TTC549 (cell line): ENCODE measurements around the gene NCS1.

ENCODE experiments used
- FAIRE-seq: peaks from 2 replicates; lab custom pipeline; 2012; peaks lifted over from hg19 to GRCh38; lab: Jason Lieb, UNC

NCS1 gene

DNA sequence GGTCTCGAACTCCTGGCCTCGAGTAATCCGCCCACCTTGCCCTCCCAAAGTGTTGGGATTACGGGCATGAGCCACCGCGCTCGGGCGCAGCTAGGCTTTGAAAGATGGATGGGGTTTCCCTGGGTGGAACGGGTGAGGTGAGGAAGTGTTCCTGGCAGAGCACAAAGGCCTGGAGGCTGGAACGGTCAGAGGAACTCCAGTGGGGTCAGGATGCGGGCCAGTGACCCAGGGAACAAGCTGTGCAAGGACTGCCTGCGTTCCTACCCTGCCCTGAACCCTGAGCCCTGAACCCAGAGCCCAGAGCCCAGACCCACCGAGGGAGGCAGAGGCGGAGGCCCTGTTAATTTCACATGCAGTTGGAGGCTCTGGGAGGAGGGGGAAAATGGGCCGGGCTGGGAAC lies 23.4 kb downstream of the NCS1 start:
- no peak for FAIRE-seq

- FAIRE-seq: no peak
Measured at GRCh38 chr9:130196643-130197042, 24.4 kb downstream of the NCS1 start.

DNA sequence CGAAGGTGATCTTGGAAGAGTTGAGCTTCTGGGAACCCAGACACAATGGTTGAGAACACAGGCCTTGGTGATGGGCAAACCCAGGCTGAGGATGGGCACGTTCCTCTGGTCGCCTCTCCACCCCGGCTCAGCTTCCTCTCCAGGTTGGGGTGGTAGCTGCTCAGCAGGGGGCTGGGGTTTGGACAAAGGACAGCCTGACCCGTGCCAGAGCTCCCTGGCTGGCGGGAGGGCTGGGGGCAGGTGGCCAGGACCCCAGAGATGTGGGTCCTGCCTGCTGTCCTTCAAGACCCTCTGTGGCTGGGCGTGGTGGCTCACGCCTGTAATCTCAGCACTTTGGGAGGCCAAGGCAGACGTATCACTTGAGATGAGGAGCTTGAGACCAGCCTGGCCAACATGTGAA lies 25.2 kb downstream of the NCS1 start:
- no peak for FAIRE-seq

DNA sequence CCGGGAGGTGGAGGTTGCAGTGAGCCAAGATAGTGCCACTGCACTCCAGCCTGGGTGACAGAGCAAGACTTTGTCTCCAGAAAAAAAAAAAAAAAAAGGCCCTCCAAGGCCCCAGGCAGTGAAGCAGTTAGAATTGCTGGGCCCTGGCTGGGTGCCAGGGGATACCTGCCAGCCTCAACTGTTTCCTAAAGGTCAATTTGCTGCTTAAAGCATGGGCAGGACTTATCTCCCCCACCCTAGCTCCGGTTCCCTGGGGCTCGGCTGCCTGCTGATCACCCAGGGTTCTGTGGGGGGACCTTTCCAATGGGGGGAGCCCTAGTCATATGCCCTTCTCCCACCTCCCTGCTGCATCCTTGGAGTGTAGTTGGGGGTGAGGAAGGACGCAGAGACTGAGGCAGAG lies 25.7 kb downstream of the NCS1 start:
- FAIRE-seq: no peak

DNA sequence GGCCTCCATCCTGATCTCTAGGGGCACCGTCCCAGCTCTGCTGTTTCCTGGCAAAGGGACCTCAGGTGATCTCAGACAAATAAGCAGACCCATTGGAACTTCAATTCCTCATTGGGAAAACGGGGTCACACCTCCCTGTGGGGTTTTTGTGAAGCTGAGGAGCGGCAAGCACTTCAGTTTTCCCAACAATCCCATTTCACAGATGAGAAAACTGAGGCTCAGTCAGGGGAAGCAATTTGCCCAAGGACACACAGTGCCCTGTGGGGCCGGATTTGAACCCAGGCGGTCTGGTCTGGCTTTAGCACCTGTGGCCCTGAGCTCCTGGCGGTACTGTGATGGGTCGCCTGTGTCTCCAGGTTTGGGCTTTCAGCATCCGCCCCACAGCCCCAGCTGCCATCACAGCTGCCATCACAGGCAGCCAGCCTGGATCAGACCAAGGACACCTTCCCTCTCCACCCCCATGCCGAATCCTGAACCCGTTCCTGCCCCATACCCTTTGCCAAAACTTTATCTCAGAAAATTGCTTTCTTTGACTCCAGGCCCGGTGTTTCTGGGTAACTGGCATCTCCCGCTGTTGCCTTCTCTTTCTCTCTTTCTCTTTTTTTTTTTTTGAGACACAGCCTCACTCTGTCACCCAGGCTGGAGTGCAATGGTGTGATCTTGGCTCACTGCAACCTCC lies 26.4 kb downstream of the NCS1 start:
- FAIRE-seq: no peak

DNA sequence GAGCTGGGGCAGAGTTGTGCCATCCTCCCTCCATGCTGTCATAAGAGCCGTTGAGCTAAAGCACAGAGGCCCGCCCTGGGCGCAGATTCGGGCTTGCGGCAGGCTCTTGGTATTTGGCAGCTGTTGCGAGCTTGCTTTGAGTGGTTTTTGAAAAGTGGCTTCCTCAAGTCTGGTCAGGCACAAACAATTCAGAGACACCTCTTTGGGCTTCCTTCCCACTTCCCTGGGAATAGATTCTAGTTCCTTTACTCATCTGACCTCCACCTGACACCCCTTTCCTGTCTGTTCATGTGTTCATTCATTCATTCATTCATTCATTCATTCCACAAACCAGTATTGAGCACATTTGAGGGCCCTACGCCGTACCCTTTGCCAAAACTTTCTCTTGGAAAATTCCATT lies 27.4 kb downstream of the NCS1 start:
- FAIRE-seq: no peak

- FAIRE-seq: no peak
Measured at GRCh38 chr9:130200038-130200849, 28.0 kb downstream of the NCS1 start.

- FAIRE-seq: no peak
Measured at GRCh38 chr9:130201399-130201873, 29.2 kb downstream of the NCS1 start.

DNA sequence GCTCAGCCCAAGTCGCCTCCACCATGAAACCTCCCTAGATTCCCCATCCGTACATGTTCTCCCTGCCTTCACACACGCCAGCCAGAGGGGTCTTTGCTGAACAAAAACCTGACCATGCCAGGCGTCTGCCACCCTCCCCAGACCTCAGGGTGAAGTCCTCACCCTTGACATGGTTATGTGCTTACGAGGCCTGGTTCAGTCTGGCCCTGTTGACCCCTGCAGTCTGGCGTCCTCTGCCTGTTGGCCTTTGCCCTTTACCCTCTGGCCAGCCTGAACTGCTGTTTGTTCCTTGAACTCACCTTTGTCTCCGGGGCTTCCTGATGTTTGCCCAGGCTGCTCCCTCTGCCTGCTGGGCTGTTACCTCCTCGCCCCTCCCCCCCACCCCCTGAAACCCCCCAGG lies 29.8 kb downstream of the NCS1 start:
- FAIRE-seq: no peak

- FAIRE-seq: no peak
Measured at GRCh38 chr9:130204341-130204740, 32.1 kb downstream of the NCS1 start.

DNA sequence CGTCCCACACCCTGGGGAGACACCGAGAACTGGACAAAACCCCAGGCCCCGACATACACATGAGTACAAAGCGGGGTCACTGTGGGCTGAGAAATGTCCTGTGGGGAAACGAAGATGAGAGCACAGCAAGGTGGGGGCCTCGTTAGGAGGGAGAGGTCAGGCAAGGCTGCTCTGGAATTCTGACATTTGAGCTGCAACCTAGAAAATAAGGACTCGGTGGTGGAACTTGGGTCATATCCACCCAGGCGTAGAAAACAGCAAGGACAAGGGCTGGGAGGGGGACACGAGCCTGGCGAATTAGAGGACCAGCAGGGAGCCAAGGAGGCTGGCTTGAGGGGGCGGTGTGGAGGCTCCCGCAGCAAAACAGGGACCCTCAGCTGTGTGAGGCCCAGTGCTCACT lies 32.8 kb downstream of the NCS1 start:
- no peak for FAIRE-seq

GRCh38 chr9:130205912-130206311 lies 33.7 kb downstream of the NCS1 start:
- no peak for FAIRE-seq

DNA sequence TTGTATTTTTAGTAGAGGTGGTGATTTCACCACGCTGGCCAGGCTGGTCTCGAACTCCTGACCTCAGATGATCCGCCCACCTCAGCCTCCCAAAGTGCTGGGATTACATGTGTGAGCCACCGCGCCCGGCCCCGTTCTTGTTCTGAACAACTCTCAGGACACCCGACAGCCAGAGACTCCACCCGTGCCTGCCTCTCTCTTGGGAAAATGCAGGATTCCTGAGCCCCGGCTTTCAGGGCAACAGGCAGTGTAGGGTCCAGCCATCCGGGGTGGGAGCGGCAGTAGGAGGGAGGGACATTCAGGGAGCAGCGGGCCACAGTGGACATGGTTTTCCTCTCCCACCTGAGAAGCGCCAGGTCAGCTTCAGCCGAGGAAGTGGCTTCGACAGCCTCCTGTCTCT lies 34.4 kb downstream of the NCS1 start:
- no peak for FAIRE-seq

DNA sequence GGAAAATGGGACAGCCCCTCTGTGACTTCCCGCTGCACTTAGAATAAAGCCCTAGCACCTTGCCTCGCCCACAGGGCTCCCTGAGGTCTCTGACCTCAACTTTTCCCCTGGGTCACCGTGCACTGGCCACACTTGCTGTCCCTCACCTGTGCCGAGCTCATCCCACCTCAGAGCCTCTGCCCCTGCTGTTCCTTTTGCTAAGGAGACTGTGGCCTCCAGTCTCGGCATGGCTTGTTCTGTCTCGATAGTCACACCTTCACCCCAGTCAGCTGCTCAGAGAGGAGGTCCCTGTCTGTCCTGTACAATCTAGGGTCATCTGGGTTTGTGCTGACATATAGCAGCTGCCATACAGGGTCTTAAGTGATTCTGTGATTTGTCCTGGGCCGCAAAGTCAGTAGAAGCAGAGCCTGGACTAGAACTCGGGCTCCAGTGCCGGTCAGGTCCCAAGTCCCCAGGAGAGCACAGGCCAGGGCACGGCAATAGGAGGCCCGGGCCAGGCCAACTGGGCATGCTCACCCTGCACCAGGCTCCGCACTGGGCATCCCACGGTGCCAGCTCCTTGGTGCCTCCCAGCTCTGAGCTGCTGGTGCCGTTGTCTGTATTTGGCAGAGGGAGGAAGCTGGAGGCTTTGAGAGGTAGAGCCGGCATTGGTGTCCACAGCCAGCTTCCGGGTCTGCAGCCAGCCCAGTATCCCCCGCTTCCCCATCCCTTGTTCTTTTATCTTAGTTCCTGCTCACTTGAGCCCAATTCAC lies 35.2 kb downstream of the NCS1 start:
- no peak for FAIRE-seq

GRCh38 chr9:130208600-130209347 lies 36.6 kb downstream of the NCS1 start:
- no peak for FAIRE-seq

GRCh38 chr9:130209422-130209821 lies 37.2 kb downstream of the NCS1 start:
- FAIRE-seq: no peak

DNA sequence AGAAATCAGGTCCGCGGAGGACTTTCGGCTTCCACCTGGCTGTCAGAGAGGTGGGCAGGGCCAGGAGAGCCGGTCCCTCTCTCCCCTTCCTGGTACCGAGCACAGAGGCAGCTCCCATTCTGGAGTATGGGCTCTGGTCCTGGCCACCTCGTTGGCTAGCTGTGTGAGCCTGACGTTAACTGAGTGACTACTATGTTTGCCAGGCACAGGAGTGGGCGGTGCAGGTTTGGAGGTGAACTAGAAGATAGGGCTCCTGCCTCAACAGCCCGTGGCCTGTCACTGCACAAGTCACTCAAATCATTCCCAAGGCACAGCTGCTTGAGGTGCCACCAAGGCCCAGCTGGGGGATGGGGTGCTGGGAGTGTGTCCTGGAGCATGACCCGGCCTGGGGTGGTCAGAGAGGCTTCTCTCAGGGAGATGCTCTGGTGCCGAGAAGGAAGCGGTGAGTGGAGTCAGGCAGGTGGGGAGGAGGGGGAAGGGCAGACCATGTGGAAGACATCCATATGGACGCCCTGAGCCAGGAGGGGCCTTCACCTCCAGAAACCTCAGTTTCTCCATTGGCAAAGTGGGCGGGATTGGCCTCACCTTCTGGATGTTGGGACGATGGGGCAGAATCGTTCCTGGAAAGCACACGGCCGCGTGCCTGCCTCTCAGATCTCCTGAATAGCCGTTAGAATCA lies 39.5 kb downstream of the NCS1 start:
- FAIRE-seq: no peak

DNA sequence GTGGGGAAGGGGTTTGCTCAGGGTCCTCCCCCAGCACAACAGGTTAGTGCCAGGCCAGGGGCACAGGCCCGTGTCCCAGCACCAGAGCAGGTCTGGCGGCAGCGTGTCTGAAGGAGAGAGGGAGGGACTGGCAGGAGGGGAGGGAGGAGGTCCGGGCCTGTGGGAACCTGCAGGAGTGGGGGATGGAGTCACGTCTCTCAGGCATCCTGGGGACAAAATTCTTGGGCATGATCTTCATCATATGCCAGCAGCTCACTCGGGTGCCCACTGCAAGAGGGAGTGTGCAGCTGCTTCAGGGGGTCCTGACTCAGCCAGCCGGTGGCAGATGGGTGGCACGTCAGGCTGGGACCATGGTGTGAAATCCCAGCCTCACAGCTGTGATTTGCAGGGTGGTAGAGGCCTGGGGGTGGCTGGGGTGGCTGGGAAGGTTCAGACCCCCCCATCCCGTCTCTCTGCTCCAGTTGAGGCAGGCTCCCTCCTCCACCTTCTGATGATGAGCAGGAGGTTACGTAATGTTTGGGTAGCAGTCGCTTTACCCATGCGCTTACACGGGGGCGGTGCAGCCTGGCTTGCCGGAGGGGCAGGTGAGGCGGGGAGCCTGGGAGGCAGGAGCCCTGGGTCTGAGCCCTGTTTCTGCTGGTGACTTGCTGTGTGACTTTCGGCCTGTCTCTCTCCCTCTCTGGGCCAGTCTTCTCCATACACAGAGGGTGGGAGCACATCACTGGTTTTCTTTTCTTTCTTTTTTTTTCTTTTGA lies 40.5 kb downstream of the NCS1 start:
- no peak for FAIRE-seq

DNA sequence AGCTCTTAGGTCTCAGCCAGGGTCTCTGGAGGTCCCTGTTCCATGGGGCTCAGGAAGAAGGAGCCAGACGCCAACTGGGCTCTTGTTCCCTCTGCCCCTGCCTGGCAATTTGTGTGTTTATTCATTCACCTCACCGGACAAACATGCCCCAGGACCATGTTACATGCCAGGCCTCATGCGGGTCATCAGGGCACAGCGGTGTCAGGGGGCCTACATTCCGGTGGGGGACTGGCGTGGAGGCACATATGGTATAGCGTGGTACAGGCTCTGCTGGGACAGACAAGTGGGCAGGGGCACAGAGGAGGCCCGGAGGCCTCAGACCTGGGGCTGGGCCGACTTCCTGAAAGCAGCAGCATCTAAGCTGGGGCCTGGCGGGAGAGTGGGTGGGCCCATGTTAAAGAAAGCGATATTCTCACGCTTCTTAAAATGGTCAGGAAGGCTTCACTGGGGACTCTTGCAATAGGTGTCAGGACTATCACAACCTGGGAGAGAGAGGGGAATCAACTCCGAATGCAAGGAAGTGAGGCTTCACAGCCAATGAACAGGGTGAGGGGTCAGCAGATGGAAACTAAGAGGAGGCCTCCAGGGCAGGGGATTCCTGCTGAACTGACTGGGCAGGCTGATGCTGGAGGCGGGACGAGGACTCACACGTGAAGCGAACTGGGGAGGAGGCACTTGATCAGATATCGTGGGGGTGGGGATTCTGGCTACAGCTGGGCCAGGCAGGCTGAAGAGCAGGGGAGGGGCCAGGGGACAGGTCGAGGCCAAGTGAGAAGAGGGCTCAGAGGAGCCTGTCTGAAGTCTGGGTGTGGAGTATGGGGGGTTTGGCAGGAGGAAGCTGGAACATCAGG lies 41.9 kb downstream of the NCS1 start:
- FAIRE-seq: no peak

DNA sequence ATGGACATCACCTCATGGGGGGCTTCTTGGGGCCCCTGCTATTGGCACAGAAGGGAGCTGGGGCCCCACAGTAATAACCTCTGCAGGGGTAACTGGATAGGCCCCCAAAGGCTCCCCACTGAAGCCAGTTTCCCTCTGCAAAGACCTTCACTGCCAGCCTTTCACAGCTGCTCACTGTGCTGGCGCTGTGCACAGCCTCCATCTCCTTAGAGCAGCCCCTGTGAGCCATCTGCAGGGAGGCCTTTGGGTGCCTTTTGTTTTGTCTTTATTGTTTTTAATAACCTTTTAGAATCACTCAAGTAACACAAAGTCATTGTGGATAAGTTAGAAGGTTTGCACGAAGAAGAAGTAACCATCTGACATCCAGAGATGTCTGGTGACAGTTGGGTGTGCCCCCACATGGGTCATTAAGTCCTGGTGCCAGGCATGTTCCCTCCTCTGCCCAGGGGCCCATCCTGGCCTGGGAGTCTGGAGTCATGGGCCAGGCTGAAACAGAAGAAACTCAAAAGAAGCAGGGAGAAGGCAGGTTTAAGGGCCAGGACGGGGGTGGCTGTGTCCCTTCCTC lies 42.7 kb downstream of the NCS1 start:
- FAIRE-seq: no peak
